Measurements from ENCODE around the gene CIB4. TPM values are rescaled to one million over a fixed set of nuclear protein-coding genes. Genes with fewer than 3 reads are reported as not detected.

The CIB4 gene
- total RNA-seq, 1 experiment from 2014 or later: not detected

GRCh38 chr2:26672818-26673393 lies 31.7 kb upstream of the CIB4 start (continued):
- TF ChIP-seq, protein P1, sequence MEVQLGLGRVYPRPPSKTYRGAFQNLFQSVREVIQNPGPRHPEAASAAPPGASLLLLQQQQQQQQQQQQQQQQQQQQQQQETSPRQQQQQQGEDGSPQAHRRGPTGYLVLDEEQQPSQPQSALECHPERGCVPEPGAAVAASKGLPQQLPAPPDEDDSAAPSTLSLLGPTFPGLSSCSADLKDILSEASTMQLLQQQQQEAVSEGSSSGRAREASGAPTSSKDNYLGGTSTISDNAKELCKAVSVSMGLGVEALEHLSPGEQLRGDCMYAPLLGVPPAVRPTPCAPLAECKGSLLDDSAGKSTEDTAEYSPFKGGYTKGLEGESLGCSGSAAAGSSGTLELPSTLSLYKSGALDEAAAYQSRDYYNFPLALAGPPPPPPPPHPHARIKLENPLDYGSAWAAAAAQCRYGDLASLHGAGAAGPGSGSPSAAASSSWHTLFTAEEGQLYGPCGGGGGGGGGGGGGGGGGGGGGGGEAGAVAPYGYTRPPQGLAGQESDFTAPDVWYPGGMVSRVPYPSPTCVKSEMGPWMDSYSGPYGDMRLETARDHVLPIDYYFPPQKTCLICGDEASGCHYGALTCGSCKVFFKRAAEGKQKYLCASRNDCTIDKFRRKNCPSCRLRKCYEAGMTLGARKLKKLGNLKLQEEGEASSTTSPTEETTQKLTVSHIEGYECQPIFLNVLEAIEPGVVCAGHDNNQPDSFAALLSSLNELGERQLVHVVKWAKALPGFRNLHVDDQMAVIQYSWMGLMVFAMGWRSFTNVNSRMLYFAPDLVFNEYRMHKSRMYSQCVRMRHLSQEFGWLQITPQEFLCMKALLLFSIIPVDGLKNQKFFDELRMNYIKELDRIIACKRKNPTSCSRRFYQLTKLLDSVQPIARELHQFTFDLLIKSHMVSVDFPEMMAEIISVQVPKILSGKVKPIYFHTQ (CRISPR knock-in tag; IDR thresholded peaks at IDR 0.05): no peak
- TF ChIP-seq, protein P2, sequence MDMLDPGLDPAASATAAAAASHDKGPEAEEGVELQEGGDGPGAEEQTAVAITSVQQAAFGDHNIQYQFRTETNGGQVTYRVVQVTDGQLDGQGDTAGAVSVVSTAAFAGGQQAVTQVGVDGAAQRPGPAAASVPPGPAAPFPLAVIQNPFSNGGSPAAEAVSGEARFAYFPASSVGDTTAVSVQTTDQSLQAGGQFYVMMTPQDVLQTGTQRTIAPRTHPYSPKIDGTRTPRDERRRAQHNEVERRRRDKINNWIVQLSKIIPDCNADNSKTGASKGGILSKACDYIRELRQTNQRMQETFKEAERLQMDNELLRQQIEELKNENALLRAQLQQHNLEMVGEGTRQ (CRISPR knock-in tag; IDR thresholded peaks at IDR 0.05): no peak
- TF ChIP-seq ZNF219 (CRISPR knock-in tag; IDR thresholded peaks at IDR 0.05; ENCODE audit: borderline replicate concordance) (no peak), SOX15 (CRISPR knock-in tag; IDR thresholded peaks at IDR 0.05) (no peak), HMGA2 (CRISPR knock-in tag; IDR thresholded peaks at IDR 0.05) (no peak), E2F5 (CRISPR knock-in tag; IDR thresholded peaks at IDR 0.05) (no peak), NR2C2 (CRISPR knock-in tag; IDR thresholded peaks at IDR 0.05) (no peak), ZNF263 (CRISPR knock-in tag; IDR thresholded peaks at IDR 0.05; ENCODE audit: low read depth) (no peak)
- TF ChIP-seq, protein P3, sequence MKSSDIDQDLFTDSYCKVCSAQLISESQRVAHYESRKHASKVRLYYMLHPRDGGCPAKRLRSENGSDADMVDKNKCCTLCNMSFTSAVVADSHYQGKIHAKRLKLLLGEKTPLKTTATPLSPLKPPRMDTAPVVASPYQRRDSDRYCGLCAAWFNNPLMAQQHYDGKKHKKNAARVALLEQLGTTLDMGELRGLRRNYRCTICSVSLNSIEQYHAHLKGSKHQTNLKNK (CRISPR knock-in tag; IDR thresholded peaks at IDR 0.05): no peak

DNA sequence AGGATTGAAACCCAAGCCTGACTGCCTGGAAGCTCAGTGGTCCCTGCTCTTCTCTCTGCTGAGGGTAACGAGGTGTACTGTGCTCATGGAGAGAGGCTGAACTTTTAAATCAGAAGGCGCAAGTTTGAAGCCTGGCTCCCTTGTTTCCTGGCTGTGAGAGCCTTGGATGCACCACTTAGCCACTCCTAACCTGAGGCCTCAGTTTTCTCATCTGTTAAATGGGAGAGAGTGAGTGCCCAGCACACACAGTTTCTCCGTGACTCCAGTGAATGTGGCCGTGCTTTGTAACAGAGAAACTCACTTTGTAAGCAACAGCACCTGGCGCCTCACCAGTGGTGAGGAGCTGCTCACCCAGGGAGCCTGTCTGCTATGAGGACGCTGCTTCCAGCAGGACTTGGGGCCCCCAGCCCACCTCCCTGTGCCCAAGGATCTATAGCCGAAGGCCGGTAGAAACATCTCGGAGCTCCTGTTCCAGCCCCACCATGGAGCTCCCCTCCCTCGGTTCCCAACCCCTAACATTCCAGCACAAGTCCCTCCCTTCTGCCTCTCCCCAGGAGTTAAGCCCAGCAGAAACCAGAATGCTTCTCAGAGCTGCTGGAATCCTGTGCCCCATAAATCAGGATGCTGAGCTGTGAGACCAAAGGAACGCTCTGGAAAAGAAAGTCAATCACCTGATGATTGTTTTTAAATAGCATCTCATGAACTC lies 31.1 kb upstream of the CIB4 start:
- H3K27ac Mint-ChIP-seq: no peak overlapping the region
- CTCF ChIA-PET: interaction anchor here (0.8 to 1.3 kb wide), 2 partner anchors 53 to 151 kb away, joined by 3 to 4 read pairs; no protein-coding TSS in a partner anchor
- ATAC-seq (peak; percentile 46), DNase-seq (ENCODE audit: low spot score) (no peak)
- POLR2A ChIA-PET: interaction anchor here (0.7 kb wide), 1 partner anchor 58 kb away, joined by 4 read pairs; no protein-coding TSS in a partner anchor
- no peaks in the 10 kb centered on the region; the same call in 1 of the 2 replicates for H3K27me3 Mint-ChIP-seq (ENCODE audit: low read depth)
- no peaks in the 10 kb centered on the region for H3K36me3 Mint-ChIP-seq
- H3K9me3 Mint-ChIP-seq: peaks cover 2% of the 10 kb centered on the region
- TF ChIP-seq E2F1 (CRISPR knock-in tag; IDR thresholded peaks at IDR 0.05): no peak
- H3K4me3 Mint-ChIP-seq: no peak overlapping the region
- H3K4me1 Mint-ChIP-seq: 0 out of 2 replicates have a peak, but pooled peaks cover 4% of the 10 kb centered on the region

DNA sequence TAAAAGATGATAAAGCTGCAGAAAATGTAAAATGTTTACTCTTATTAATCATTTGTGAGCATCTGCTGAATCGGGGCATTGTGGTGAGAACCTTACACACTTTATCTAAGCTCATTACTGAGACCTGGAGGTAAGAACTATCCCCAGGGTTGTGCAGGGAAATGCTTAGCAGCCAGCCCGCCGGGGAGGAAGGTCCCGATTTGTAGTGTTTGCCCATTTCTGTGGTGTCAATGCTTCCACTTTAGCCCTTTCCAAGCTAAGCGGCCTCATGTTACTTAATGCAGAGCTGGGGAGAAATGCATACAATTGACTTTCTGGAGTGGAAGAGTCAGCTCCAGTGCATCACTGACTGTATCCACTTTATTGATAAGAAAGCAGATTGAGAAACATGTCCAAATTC lies 30.5 kb upstream of the CIB4 start:
- Mint-ChIP-seq H3K4me1 (0 out of 2 replicates have a peak, but pooled peaks cover 4% of the 10 kb centered on the region), H3K4me3 (no peak overlapping the region), H3K36me3 (no peaks in the 10 kb centered on the region), H3K27me3 (ENCODE audit: low read depth) (no peaks in the 10 kb centered on the region; the same call in 1 of the 2 replicates), H3K27ac (no peak overlapping the region), H3K9me3 (peaks cover 4% of the 10 kb centered on the region)
- DNase-seq (ENCODE audit: low spot score): no peak
- no peak for ATAC-seq
- ChIA-PET POLR2A (interaction anchor here (0.7 kb wide), 1 partner anchor 58 kb away, joined by 4 read pairs; no protein-coding TSS in a partner anchor), CTCF (interaction anchor here (1.0 kb wide), 1 partner anchor 12 kb away, joined by 3 read pairs; no protein-coding TSS in a partner anchor)
- no peak for TF ChIP-seq MYBL2 (CRISPR knock-in tag; IDR thresholded peaks at IDR 0.05)
- TF ChIP-seq FOXK1 (CRISPR knock-in tag; IDR thresholded peaks at IDR 0.05): no peak
- no peak for TF ChIP-seq ZNF512 (CRISPR knock-in tag; IDR thresholded peaks at IDR 0.05; ENCODE audit: borderline replicate concordance)
- TF ChIP-seq TEAD1 (CRISPR knock-in tag; IDR thresholded peaks at IDR 0.05): no peak
- TF ChIP-seq CREM (CRISPR knock-in tag; IDR thresholded peaks at IDR 0.05): no peak
- no peak for TF ChIP-seq ZNF138 (CRISPR knock-in tag; conservative IDR thresholded peaks at IDR 0.05)
- no peak for TF ChIP-seq SMAD4 (CRISPR knock-in tag; IDR thresholded peaks at IDR 0.05)
- TF ChIP-seq JUN (CRISPR knock-in tag; IDR thresholded peaks at IDR 0.05): no peak
- TF ChIP-seq ELF4 (CRISPR knock-in tag; IDR thresholded peaks at IDR 0.05; ENCODE audit: low read depth): no peak
- TF ChIP-seq ZNF532 (CRISPR knock-in tag; IDR thresholded peaks at IDR 0.05; ENCODE audit: borderline replicate concordance): no peak

Measured in WTC11 (cell line).